Neural cell (in vitro differentiated cells): Measurements from ENCODE around the gene PRRT2. TPM values are rescaled to one million over a fixed set of nuclear protein-coding genes. Genes with fewer than 3 reads are reported as not detected.
A peak's percentile ranks its signal among the peaks of the same experiment; 100 is the strongest.

ENCODE experiments used
- H2AFZ ChIP-seq: fragments of 200-600, 300-800 bp; sonication (generic), shearing (Covaris generic); 2 replicates; pipeline ENCODE4 v1.6.0; 2014; ENCODE audit warnings: low read depth, mild to moderate bottlenecking, antibody characterized with exemption, low read length, moderate library complexity
- H3F3A ChIP-seq: fragments of 200-600 bp; shearing (Covaris generic); 2 replicates; pipeline ENCODE4 v1.6.1; 2016; ENCODE audit warnings: mild to moderate bottlenecking, moderate library complexity, mixed read lengths, antibody characterized with exemption, low read length; ENCODE audit not compliant: insufficient read depth, poor library complexity, severe bottlenecking
- H3K27ac ChIP-seq: fragments of 200-600, 300-800 bp; sonication (generic), shearing (Covaris generic); 2 replicates; pipeline ENCODE4 v1.5.1; 2014; ENCODE audit warnings: mild to moderate bottlenecking, low read length, moderate library complexity
- H3K27me3 ChIP-seq: fragments of 300-800, 200-600 bp; sonication (generic), shearing (Covaris generic); 2 replicates; pipeline ENCODE4 v1.6.0; 2014; ENCODE audit warnings: mild to moderate bottlenecking, low read depth, low read length, moderate library complexity; ENCODE audit not compliant: insufficient read depth
- H3K36me3 ChIP-seq: fragments of 300-800, 200-600 bp; sonication (generic), shearing (Covaris generic); 2 replicates; pipeline ENCODE4 v1.5.1; 2014; ENCODE audit warnings: mild to moderate bottlenecking, antibody characterized with exemption, low read length, moderate library complexity; ENCODE audit not compliant: insufficient read depth
- H3K4me2 ChIP-seq: fragments of 300-800, 200-600 bp; sonication (generic), shearing (Covaris generic); 2 replicates; pipeline ENCODE4 v1.6.0; 2014; ENCODE audit warnings: mild to moderate bottlenecking, low read length
- H3K4me3 ChIP-seq: fragments of 300-800, 200-600 bp; sonication (generic), shearing (Covaris generic); 2 replicates; pipeline ENCODE4 v1.5.1; 2014; ENCODE audit warnings: mild to moderate bottlenecking, low read length, moderate library complexity
- H3K79me2 ChIP-seq: fragments of 200-600 bp; shearing (Covaris generic); replicated peaks from 2 replicates; pipeline ENCODE4 v1.6.0; 2014; ENCODE audit warnings: mild to moderate bottlenecking, low read length, moderate library complexity; ENCODE audit not compliant: insufficient read depth
- H3K9ac ChIP-seq: fragments of 300-800, 200-600 bp; sonication (generic), shearing (Covaris generic); 2 replicates; pipeline ENCODE4 v1.6.1; 2016; ENCODE audit warnings: mild to moderate bottlenecking, low read length, mixed read lengths
- H3K9me2 ChIP-seq: fragments of 200-600 bp; shearing (Covaris generic); 2 replicates; pipeline ENCODE4 v1.6.1; 2016; ENCODE audit warnings: mild to moderate bottlenecking, low read length, mixed read lengths; ENCODE audit not compliant: insufficient read depth
- H3K9me3 ChIP-seq: fragments of 200-600, 300-800 bp; sonication (generic), shearing (Covaris generic); 2 replicates; pipeline ENCODE4 v1.6.1; 2016; ENCODE audit warnings: mild to moderate bottlenecking, mixed run types, low read length, moderate library complexity, mixed read lengths
- H4K20me1 ChIP-seq: fragments of 200-600 bp; shearing (Covaris generic); 2 replicates; pipeline ENCODE4 v1.6.1; 2016; ENCODE audit warnings: mild to moderate bottlenecking, mixed run types; ENCODE audit not compliant: insufficient read depth
- CTCF ChIP-seq: fragments of 450-650 bp; IDR thresholded peaks from 2 replicates; pipeline ENCODE4 v1.5.1; 2014; ENCODE audit warnings: antibody characterized with exemption, mild to moderate bottlenecking, moderate library complexity; ENCODE audit not compliant: poor library complexity, severe bottlenecking
- EP300 ChIP-seq: fragments of 450-650 bp; conservative IDR thresholded peaks from 2 replicates; pipeline ENCODE4 v1.6.1; 2014; ENCODE audit warnings: antibody characterized with exemption, mild to moderate bottlenecking, moderate library complexity; ENCODE audit not compliant: poor library complexity, severe bottlenecking
- EZH2 ChIP-seq: fragments of 200-600, 300-800 bp; shearing (Covaris generic), sonication (generic); IDR thresholded peaks from 2 replicates; pipeline ENCODE4 v1.6.1; 2014; ENCODE audit warnings: antibody characterized with exemption, low read length, borderline replicate concordance, mild to moderate bottlenecking; ENCODE audit not compliant: insufficient read depth, poor library complexity, severe bottlenecking
- POLR2AphosphoS5 ChIP-seq: IDR thresholded peaks from 2 replicates; pipeline ENCODE4 v1.6.1; 2012
- RAD21 ChIP-seq: fragments of 450-650 bp; conservative IDR thresholded peaks from 2 replicates; pipeline ENCODE4 v1.6.1; 2014; ENCODE audit warnings: antibody characterized with exemption, mild to moderate bottlenecking, moderate library complexity
- REST ChIP-seq: IDR thresholded peaks from 2 replicates; pipeline ENCODE4 v1.6.1; 2012; ENCODE audit warnings: borderline replicate concordance
- SMC3 ChIP-seq: fragments of 450-650 bp; conservative IDR thresholded peaks from 2 replicates; pipeline ENCODE4 v1.6.1; 2014; ENCODE audit warnings: antibody characterized with exemption, mild to moderate bottlenecking, moderate library complexity; ENCODE audit not compliant: poor library complexity
- TAF1 ChIP-seq: IDR thresholded peaks from 2 replicates; pipeline ENCODE4 v1.6.1; 2012; ENCODE audit warnings: low read depth
- polyA plus RNA-seq: library from polyadenylated mRNA; depleted of rRNA; stranded (reverse); fragments of >200 nt; gene quantifications from 2 replicates; pipeline ENCODE4 v1.2.3, GENCODE V29; 2014

PRRT2 gene
- polyA plus RNA-seq, 1 donor from 2014 or later = 84.2 TPM

GRCh38 chr16:29848420-29849297 lies 36.7 kb downstream of the PRRT2 start:
- Histone ChIP-seq H3K36me3 (no peaks in the 10 kb centered on the region), H4K20me1 (no peaks in the 10 kb centered on the region), H3F3A (no peaks in the 10 kb centered on the region), H3K4me3 (no peak overlapping the region), H3K79me2 (no peaks in the 10 kb centered on the region), H3K9me3 (no peaks in the 10 kb centered on the region), H3K9ac (no peak overlapping the region), H3K4me2 (no peak overlapping the region), H3K9me2 (no peaks in the 10 kb centered on the region), H3K27me3 (no peaks in the 10 kb centered on the region), H3K27ac (no peak overlapping the region), H2AFZ (no peak overlapping the region)
- TF ChIP-seq SMC3 (peak; percentile 24), EZH2 (no peak), RAD21 (no peak), POLR2AphosphoS5 (no peak), CTCF (peak; percentile 33), EP300 (no peak)

- no peaks in the 10 kb centered on the region for H3K79me2 ChIP-seq
- H3K9ac ChIP-seq = no peak overlapping the region
- no peak overlapping the region for H2AFZ ChIP-seq
- H3K36me3 ChIP-seq = no peaks in the 10 kb centered on the region
- no peaks in the 10 kb centered on the region for H3F3A ChIP-seq
- H3K27ac ChIP-seq = no peak overlapping the region
- H3K9me3 ChIP-seq = no peaks in the 10 kb centered on the region
- no peaks in the 10 kb centered on the region for H3K9me2 ChIP-seq
- no peak for TF ChIP-seq POLR2AphosphoS5
- no peak for TF ChIP-seq REST
- no peak for TF ChIP-seq EZH2
- no peak for TF ChIP-seq CTCF
- TF ChIP-seq EP300 = no peak
- no peak for TF ChIP-seq TAF1
- H3K4me3 ChIP-seq = no peak overlapping the region
- H3K27me3 ChIP-seq = no peaks in the 10 kb centered on the region
- H3K4me2 ChIP-seq = no peak overlapping the region
- H4K20me1 ChIP-seq = no peaks in the 10 kb centered on the region
These were observed 37.5 kb downstream of the PRRT2 start for GRCh38 chr16:29849505-29849904.
